Measurements from ENCODE around the gene NXPE3. TPM values are rescaled to one million over a fixed set of nuclear protein-coding genes. Genes with fewer than 3 reads are reported as not detected.

NXPE3 gene
- total RNA-seq, 1 experiment from 2014 or later = 3.9 TPM

- no TSS peak for BruUV-seq (replicated peaks)
- Mint-ChIP-seq H3K27ac (ENCODE audit: low read depth, unreplicated experiment) (no peak overlapping the region), H3K4me1 (ENCODE audit: insufficient read depth, unreplicated experiment) (peaks cover 10% of the 10 kb centered on the region), H3K4me3 (ENCODE audit: unreplicated experiment) (no peak overlapping the region), H3K9me3 (ENCODE audit: unreplicated experiment) (no peaks in the 10 kb centered on the region), H3K36me3 (ENCODE audit: insufficient read depth, unreplicated experiment) (no peaks in the 10 kb centered on the region), H3K27me3 (ENCODE audit: insufficient read depth, unreplicated experiment) (no peaks in the 10 kb centered on the region)
- TF ChIP-seq CTCF (IDR thresholded peaks at IDR 0.05; ENCODE audit: unreplicated experiment) = peak; percentile 64
- intact Hi-C loops (cut with micrococcal nuclease) = loop anchor here (1.0 to 5.0 kb wide), 3 partner anchors 43 to 728 kb away; no protein-coding TSS in a partner anchor
- ChIA-PET CTCF (interaction anchor here (0.6 to 21.4 kb wide), 12 partner anchors 9 to 919 kb away, joined by 3 to 795 read pairs (median 4); no protein-coding TSS in a partner anchor), POLR2A (interaction anchor here (1.2 to 1.7 kb wide), 2 partner anchors 40 to 416 kb away, joined by 6 to 7 read pairs; partner anchors contain the start of gene NFKBIZ)
- peak; percentile 46 for DNase-seq (ENCODE audit: unreplicated experiment)
Observed at GRCh38 chr3:101809178-101810021, 30.4 kb downstream of the NXPE3 start.

- Mint-ChIP-seq H3K4me1 (ENCODE audit: insufficient read depth, unreplicated experiment) (peaks cover 10% of the 10 kb centered on the region), H3K4me3 (ENCODE audit: unreplicated experiment) (no peak overlapping the region), H3K27ac (ENCODE audit: low read depth, unreplicated experiment) (no peak overlapping the region), H3K27me3 (ENCODE audit: insufficient read depth, unreplicated experiment) (no peaks in the 10 kb centered on the region), H3K36me3 (ENCODE audit: insufficient read depth, unreplicated experiment) (no peaks in the 10 kb centered on the region), H3K9me3 (ENCODE audit: unreplicated experiment) (no peaks in the 10 kb centered on the region)
- ChIA-PET CTCF (interaction anchor here (0.6 to 21.4 kb wide), 11 partner anchors 8 to 919 kb away, joined by 3 to 795 read pairs (median 4); no protein-coding TSS in a partner anchor), POLR2A (interaction anchor here (0.7 to 1.7 kb wide), 3 partner anchors 10 to 415 kb away, joined by 3 to 7 read pairs (median 6); partner anchors contain the start of gene NFKBIZ)
- BruUV-seq (replicated peaks) = no TSS peak
- DNase-seq (ENCODE audit: unreplicated experiment) = no peak
- TF ChIP-seq CTCF (IDR thresholded peaks at IDR 0.05; ENCODE audit: unreplicated experiment) = no peak
- intact Hi-C loops (cut with micrococcal nuclease) = loop anchor here (5.0 kb wide), 2 partner anchors 42 to 727 kb away; no protein-coding TSS in a partner anchor
Observed at GRCh38 chr3:101810022-101810418, 31.0 kb downstream of the NXPE3 start.

GRCh38 chr3:101811875-101812274 lies 32.9 kb downstream of the NXPE3 start:
- H3K4me1 Mint-ChIP-seq (ENCODE audit: insufficient read depth, unreplicated experiment) = peaks cover 10% of the 10 kb centered on the region
- H3K27me3 Mint-ChIP-seq (ENCODE audit: insufficient read depth, unreplicated experiment) = no peaks in the 10 kb centered on the region
- no peaks in the 10 kb centered on the region for H3K9me3 Mint-ChIP-seq (ENCODE audit: unreplicated experiment)
- CTCF ChIA-PET = interaction anchor here (0.7 to 21.4 kb wide), 12 partner anchors 8 to 730 kb away, joined by 3 to 795 read pairs (median 5); partner anchors contain the start of gene NFKBIZ
- H3K4me3 Mint-ChIP-seq (ENCODE audit: unreplicated experiment) = no peak overlapping the region
- DNase-seq (ENCODE audit: unreplicated experiment) = no peak
- POLR2A ChIA-PET = interaction anchor here (0.8 to 3.0 kb wide), 3 partner anchors 37 to 414 kb away, joined by 3 to 26 read pairs (median 4); partner anchors contain the start of gene NFKBIZ
- BruUV-seq (replicated peaks) = no TSS peak
- H3K27ac Mint-ChIP-seq (ENCODE audit: low read depth, unreplicated experiment) = no peak overlapping the region
- TF ChIP-seq CTCF (IDR thresholded peaks at IDR 0.05; ENCODE audit: unreplicated experiment) = no peak
- H3K36me3 Mint-ChIP-seq (ENCODE audit: insufficient read depth, unreplicated experiment) = no peaks in the 10 kb centered on the region
- intact Hi-C loops (cut with micrococcal nuclease) = loop anchor here (5.0 kb wide), 2 partner anchors 40 to 725 kb away; no protein-coding TSS in a partner anchor

GRCh38 chr3:101812895-101813294 lies 33.9 kb downstream of the NXPE3 start:
- Mint-ChIP-seq H3K27me3 (ENCODE audit: insufficient read depth, unreplicated experiment) (no peaks in the 10 kb centered on the region), H3K4me1 (ENCODE audit: insufficient read depth, unreplicated experiment) (peaks cover 10% of the 10 kb centered on the region), H3K4me3 (ENCODE audit: unreplicated experiment) (no peak overlapping the region), H3K36me3 (ENCODE audit: insufficient read depth, unreplicated experiment) (peaks cover 6% of the 10 kb centered on the region), H3K27ac (ENCODE audit: low read depth, unreplicated experiment) (no peak overlapping the region), H3K9me3 (ENCODE audit: unreplicated experiment) (no peaks in the 10 kb centered on the region)
- no peak for TF ChIP-seq CTCF (IDR thresholded peaks at IDR 0.05; ENCODE audit: unreplicated experiment)
- ChIA-PET CTCF (interaction anchor here (0.5 to 21.4 kb wide), 13 partner anchors 9 to 772 kb away, joined by 3 to 795 read pairs (median 5); partner anchors contain the start of gene NFKBIZ), POLR2A (interaction anchor here (0.8 to 3.0 kb wide), 2 partner anchors 55 to 413 kb away, joined by 3 to 26 read pairs; no protein-coding TSS in a partner anchor)
- no TSS peak for BruUV-seq (replicated peaks)
- intact Hi-C loops (cut with micrococcal nuclease) = loop anchor here (1.0 to 5.0 kb wide), 3 partner anchors 39 to 724 kb away; no protein-coding TSS in a partner anchor
- DNase-seq (ENCODE audit: unreplicated experiment) = no peak
